HL-60 (cell line): ENCODE data around the gene ERAS.

Source experiments
- DNase-seq, 2 experiments: peaks; one replicate each; pipeline ENCODE4 v3.0.0-alpha.2; 2010 to 2020; ENCODE audit warnings: low read depth in 1 of 2, low spot score in 1 of 2
- H3K27ac ChIP-seq: fragments of 250-450 bp; sonication (Bioruptor Pico); replicated peaks from 2 replicates; pipeline ENCODE4 v1.5.1; 2020; ENCODE audit warnings: mild to moderate bottlenecking, moderate library complexity
- H3K27me3 ChIP-seq: fragments of 250-450 bp; sonication (Bioruptor Pico); 2 replicates; pipeline ENCODE4 v1.5.1; 2021; ENCODE audit warnings: mild to moderate bottlenecking, moderate library complexity; ENCODE audit not compliant: insufficient read depth, poor library complexity, severe bottlenecking
- H3K4me3 ChIP-seq: replicated peaks from 2 replicates; pipeline ENCODE4 v1.5.1; 2011; ENCODE audit warnings: mild to moderate bottlenecking, control low read depth, low read length; ENCODE audit not compliant: insufficient read depth
- GABPA ChIP-seq: IDR thresholded peaks from 2 replicates; pipeline ENCODE4 v1.6.1; 2012; ENCODE audit warnings: low read depth
- POLR2AphosphoS5 ChIP-seq: IDR thresholded peaks from 2 replicates; pipeline ENCODE4 v1.6.1; 2012; ENCODE audit warnings: low read depth
- SPI1 ChIP-seq: IDR thresholded peaks from 2 replicates; pipeline ENCODE4 v1.6.1; 2012; ENCODE audit warnings: low read depth, mild to moderate bottlenecking, borderline replicate concordance
- TF ChIP-seq, protein P1 (sequence below): IDR thresholded peaks from 2 replicates; pipeline ENCODE4 v1.6.1; 2012; ENCODE audit warnings: low read depth; ENCODE audit not compliant: insufficient replicate concordance
- TF ChIP-seq, protein P2 (sequence below): IDR thresholded peaks from one replicate; pipeline ENCODE4 v1.5.1; 2011; ENCODE audit warnings: low read length, control low read depth, inconsistent platforms; ENCODE audit not compliant: insufficient read depth

ERAS gene

DNA sequence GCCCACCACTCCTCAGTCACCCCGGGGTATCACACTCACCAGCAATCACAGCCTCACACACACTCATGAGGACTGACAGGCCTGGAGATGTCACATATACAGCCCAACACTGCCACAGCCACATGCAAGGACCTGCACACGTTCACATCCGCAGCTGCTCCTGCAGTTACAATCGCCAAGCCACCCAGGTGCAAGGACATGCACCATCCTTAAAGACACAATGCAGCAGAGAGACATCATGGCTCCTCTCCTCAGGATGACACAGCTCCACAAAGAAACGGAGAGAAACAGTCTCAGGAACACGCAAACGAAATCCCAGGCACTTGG lies 8.0 kb downstream of the ERAS start:
- no peak for DNase-seq
- TF ChIP-seq, protein P1, sequence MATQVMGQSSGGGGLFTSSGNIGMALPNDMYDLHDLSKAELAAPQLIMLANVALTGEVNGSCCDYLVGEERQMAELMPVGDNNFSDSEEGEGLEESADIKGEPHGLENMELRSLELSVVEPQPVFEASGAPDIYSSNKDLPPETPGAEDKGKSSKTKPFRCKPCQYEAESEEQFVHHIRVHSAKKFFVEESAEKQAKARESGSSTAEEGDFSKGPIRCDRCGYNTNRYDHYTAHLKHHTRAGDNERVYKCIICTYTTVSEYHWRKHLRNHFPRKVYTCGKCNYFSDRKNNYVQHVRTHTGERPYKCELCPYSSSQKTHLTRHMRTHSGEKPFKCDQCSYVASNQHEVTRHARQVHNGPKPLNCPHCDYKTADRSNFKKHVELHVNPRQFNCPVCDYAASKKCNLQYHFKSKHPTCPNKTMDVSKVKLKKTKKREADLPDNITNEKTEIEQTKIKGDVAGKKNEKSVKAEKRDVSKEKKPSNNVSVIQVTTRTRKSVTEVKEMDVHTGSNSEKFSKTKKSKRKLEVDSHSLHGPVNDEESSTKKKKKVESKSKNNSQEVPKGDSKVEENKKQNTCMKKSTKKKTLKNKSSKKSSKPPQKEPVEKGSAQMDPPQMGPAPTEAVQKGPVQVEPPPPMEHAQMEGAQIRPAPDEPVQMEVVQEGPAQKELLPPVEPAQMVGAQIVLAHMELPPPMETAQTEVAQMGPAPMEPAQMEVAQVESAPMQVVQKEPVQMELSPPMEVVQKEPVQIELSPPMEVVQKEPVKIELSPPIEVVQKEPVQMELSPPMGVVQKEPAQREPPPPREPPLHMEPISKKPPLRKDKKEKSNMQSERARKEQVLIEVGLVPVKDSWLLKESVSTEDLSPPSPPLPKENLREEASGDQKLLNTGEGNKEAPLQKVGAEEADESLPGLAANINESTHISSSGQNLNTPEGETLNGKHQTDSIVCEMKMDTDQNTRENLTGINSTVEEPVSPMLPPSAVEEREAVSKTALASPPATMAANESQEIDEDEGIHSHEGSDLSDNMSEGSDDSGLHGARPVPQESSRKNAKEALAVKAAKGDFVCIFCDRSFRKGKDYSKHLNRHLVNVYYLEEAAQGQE = no peak
- TF ChIP-seq POLR2AphosphoS5 = no peak
- TF ChIP-seq SPI1 = no peak
- TF ChIP-seq, protein P2, sequence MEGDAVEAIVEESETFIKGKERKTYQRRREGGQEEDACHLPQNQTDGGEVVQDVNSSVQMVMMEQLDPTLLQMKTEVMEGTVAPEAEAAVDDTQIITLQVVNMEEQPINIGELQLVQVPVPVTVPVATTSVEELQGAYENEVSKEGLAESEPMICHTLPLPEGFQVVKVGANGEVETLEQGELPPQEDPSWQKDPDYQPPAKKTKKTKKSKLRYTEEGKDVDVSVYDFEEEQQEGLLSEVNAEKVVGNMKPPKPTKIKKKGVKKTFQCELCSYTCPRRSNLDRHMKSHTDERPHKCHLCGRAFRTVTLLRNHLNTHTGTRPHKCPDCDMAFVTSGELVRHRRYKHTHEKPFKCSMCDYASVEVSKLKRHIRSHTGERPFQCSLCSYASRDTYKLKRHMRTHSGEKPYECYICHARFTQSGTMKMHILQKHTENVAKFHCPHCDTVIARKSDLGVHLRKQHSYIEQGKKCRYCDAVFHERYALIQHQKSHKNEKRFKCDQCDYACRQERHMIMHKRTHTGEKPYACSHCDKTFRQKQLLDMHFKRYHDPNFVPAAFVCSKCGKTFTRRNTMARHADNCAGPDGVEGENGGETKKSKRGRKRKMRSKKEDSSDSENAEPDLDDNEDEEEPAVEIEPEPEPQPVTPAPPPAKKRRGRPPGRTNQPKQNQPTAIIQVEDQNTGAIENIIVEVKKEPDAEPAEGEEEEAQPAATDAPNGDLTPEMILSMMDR = no peak
- no peak for TF ChIP-seq GABPA
- Histone ChIP-seq H3K27me3 (peaks cover 12% of the 10 kb centered on the region), H3K27ac (no peak overlapping the region), H3K4me3 (no peak overlapping the region)

DNA sequence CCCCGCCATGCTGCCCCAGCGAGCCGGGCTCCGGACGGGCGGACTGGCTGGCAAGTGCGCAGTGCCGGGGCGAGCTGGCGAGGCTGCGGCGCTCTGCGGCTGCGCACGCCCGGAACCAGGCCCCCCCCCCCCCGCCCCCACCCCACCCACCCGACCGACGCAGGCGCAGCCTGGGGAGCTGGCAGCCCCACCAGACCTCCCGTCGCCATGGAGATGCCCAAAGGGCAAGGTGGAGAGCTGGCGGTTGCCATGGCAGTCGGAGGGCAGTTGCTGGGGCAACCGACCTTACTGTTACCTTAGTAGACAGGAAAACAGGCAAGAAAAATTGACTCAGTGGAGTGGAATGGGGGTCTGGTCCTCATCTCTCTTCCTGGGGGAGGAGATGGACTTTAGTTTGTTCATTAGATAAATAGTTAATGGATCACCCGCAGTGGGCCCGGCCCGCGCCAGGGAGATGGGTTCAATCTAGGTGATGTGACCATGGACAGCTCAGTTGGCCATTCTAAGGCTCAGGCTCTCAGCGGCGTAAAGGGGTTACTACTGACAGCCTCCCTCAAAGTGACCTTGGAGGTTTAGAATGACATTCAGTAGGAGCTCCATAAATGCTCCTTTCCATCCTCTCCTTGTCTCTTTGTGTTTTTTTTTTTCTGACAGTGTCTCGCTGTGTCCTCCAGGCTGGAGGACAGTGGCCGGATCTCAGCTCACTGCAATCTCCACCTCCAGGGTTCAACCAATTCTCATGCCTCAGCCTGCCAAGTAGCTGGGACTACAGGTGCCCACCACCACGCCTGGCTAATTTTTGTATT lies 9.4 kb downstream of the ERAS start, which contains the start of gene PCSK1N:
Gene PCSK1N, minus strand, starts transcription at position 87 of the 806 bp plus-strand sequence. Its CDS starts 78 bp downstream, at position 9.
- Histone ChIP-seq H3K4me3 (0 out of 2 replicates have a peak within 1 kb of the TSS, but pooled peaks have one; percentile 1), H3K27ac (no peak within 1 kb of the TSS)
- TF ChIP-seq, protein P1 = peak; percentile 61
- TF ChIP-seq, protein P2 = no peak
- TF ChIP-seq GABPA = no peak
- no peak for TF ChIP-seq SPI1
- no peak for TF ChIP-seq POLR2AphosphoS5

DNA sequence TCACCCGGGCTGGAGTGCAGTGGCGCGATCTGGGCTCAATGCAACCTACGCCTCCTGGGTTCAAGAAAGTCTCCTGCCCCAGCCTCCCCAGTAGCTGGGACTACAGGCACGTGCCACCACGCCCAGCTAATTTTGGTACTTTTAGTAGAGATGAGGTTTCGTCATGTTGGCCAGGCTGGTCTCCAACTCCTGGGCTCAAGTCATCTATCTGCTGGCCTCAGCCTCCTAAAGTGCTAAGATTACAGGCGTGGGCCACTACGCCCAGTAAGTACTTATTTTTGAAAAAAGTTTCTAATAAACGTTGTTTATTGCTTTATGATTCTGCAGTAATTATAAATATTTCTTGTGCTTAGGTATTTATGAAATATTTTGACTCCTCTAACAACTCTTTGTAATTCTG lies 13.4 kb downstream of the ERAS start:
- DNase-seq = no peak
- Histone ChIP-seq H3K27me3 (peaks cover 7% of the 10 kb centered on the region), H3K4me3 (no peak overlapping the region), H3K27ac (no peak overlapping the region)
- TF ChIP-seq, protein P1 = no peak
- TF ChIP-seq, protein P2 = no peak
- TF ChIP-seq GABPA = no peak

More for the DNA sequence above, 9.4 kb downstream of the ERAS start, which contains the start of gene PCSK1N:
- DNase-seq = no peak
- peaks cover 12% of the 10 kb centered on the region for H3K27me3 ChIP-seq
